Kidney tubule cell (primary cell): ENCODE results near the gene MTFP1.
"Not testable (repeated sequence)": the region's sequence is repeated elsewhere in the genome, so short reads cannot be mapped to it uniquely, and the experiment has no call there.

Source experiments
- DNase-seq: peaks from one replicate; pipeline ENCODE4 v3.0.0-alpha.2; 2018; ENCODE audit warnings: low spot score

Gene MTFP1

DNA sequence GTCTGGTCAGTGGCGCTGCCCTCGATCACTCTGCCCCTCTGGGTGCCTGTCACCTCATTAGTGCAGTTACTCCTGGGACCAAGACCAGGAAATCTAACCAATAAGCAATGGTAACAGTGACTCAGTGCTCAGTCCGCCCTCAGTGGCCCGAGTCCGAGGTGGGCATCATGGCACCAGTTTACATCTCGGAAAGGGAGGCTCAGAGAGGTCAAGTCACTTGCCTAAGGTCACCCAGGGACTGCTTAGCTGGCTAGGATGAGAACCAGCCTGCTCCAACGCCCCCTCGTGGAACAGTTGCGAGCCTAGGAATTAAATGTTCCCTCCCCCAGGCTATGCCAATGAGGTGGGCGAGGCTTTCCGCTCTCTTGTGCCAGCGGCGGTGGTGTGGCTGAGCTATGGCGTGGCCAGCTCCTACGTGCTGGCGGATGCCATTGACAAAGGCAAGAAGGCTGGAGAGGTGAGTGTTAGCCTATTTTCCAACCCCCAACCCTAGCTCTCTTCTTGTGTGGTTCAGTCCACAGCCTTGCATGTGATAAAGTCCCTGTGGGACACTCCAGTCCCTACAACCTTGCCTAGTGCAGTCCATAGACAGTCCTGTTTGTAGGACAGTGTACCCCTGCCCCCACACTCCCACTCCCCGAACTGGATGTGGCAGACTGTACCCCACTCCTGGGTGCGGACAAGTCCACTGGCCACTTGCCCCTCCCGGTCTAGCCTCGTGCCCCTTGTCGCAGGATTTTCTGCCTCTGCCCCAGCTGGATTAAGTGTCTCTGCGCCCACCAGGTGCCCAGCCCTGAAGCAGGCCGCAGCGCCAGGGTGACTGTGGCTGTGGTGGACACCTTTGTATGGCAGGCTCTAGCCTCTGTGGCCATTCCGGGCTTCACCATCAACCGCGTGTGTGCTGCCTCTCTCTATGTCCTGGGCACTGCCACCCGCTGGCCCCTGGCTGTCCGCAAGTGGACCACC, 1.1 kb downstream of the MTFP1 start:
- peak; percentile 92 for DNase-seq

DNA sequence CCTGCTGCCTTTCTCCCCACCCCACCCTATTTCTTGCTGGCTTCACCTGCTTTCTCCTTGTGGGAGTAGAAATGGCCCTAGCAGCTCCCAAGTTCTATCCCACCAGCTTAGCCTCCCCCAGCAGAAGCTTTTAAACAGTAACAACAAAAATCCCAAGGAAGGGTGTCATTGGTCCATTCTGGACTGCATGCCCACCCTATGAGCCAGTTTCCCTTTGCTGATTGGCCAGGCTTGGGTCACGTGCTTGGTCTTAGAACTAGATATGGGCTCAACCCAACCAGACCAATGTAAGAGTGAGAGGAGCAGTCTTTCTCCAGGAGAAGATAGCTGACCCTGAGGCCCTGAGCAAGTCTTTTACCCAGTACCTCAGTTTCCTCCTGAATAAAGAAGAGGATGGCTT, 2.3 kb downstream of the MTFP1 start:
- no peak for DNase-seq

DNA sequence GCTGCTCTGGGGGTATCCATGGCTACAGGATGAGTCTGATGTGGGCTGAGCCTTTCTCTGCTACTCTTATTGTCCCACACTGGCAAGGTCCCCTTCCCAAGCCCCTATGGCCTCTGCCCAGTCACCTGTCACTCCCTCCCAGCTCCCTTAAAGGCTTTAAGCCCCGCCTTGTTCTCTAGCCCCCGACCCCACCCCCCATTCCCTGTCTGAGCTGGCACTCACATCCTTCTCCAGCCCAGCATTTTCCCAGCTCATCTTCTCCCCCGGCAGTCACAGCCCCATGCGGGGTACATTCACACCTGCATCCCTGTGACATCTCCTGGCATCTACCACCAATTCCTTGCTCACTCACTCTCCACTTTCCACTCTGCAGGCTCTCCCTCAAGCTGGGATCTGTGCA, 4.3 kb downstream of the MTFP1 start:
- no peak for DNase-seq

DNA sequence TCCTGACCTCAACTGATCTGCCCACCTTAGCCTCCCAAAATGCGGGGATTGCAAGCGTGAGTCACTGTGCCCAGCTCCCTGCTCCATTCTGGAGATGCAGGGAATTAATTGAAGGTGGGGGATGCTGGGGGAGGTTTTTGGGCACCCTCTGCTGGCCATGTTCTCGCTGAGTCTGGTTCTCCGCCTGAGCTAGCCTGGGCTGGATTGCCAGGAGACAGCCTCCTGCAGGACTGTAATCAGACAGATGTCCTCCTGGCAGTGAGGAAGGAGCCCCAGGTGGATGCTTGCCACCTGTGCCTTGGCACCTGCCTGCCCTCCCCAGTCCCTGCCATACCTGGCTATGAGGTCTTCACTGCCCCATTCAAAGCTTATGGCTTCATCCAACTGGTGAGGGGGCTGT, 5.4 kb downstream of the MTFP1 start:
- no peak for DNase-seq

DNA sequence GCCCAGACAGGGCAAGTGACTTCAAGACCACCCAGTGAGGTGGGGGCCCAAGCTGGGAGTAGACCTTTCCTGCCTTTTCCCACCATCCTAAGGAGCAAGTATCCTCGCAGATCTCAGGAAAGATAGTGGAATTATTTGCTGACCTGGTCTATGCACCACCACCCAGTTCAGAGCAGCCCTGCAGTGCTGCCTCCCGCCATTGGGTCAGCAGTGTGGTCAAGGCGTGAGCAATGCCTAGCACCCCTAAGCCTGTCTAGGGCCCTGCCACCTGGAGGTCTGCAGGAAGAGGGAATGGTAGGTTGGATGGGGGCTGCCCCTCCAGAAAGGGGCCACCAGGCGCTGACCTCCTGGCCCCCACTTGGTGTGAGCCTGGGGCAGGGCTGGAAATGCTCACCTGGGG, 6.5 kb downstream of the MTFP1 start:
- no peak for DNase-seq

DNA sequence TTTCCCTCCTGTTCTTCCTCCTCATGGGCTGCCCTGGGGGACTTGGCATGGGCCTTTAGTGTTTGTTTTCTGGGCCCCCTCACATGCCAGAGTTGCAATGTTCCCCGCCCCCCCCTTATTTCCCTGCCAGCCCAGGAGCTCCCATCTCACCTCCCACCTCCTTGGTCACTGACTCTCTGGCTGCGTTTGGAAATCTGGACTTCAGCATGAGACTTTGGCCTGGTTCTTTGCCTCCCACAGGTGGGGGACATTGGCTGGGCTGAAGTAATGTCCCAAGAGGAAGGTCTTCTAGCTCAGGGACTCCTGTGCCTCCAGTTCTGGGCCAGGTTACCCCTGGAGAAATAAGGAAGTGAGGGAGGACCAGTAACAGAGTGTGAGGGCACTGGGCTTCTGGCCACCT, 7.0 kb downstream of the MTFP1 start:
- no peak for DNase-seq

DNA sequence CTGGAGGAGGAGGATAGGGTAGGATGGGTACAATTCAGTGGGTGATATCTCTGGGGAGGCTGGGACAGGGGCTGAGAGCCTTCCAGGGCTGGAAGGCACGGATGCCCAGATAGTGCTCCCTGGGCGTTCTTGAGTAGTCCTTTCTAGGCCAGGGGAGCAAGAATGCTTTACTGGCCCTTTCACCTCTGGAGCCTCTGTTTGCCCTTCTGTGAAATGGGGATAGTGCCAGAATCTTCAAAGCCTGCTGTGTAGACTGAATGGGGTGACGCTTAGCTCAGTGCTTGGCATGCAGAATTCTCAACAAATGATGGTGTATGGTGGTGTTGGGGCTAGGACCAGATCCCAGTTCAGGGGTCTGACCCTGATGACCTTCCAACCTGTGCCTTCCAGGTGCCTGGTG, 7.7 kb downstream of the MTFP1 start:
- no peak for DNase-seq

DNA sequence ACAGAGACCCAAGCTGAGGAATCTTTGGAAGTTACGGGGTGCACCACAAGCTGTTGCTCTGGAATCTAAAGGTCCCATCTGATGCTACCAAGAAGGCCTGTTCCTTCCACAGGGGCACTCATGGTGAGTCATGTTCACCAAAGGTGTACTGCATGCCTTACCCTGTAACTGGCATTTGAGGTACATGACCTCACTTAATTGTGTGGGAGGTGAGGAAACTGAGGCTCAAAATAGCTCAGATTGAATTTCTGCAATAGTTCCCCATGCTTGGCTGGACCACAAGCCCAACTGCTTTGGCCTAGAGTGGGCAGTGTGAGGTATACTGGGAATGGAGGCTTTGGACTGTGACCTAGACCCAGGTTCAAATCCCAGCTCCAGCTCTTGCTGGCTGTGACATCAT, 8.2 kb downstream of the MTFP1 start:
- peak; percentile 27 for DNase-seq

DNA sequence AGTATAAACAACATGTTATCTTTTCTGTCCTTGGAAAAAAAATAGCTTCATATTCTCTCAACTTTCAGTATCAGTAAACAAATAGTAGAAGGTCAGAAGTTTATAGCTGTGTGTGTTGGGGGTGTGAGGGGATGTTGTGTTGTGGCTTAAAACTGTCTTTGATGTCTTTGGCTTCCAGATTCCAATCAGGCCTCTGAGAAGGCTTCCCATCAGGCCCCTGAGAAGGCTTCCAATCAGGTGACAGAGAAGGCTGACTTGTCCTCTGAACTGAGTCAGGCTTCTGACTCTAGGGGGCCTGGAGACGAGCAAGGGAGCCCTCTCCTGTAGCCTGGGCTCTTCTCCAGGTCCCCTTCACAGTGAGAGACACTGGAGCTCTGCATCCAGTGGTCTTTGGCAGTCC, 9.3 kb downstream of the MTFP1 start:
- no peak for DNase-seq

DNA sequence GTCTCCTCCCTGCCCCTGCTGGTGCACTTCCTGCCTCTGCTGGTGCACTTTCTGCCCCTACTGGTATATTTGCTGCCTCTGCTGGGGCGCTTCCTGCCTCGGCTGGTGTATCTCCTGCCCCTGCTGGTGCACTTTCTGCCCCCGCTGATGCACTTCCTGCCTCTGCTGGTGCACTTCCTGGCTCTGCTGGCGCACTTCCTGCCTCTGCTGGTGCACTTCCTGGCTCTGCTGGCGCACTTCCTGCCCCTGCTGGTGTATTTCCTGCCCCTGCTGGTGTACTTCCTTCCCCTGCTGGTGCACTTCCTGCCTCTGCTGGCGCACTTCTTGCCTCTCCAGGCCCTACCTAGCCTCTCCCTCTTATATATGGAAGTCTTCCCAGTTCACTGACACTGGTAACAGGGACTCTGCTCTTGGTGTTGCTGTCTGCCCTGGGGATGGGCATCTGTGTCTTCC, 10.1 kb downstream of the MTFP1 start:
- DNase-seq = no peak

DNA sequence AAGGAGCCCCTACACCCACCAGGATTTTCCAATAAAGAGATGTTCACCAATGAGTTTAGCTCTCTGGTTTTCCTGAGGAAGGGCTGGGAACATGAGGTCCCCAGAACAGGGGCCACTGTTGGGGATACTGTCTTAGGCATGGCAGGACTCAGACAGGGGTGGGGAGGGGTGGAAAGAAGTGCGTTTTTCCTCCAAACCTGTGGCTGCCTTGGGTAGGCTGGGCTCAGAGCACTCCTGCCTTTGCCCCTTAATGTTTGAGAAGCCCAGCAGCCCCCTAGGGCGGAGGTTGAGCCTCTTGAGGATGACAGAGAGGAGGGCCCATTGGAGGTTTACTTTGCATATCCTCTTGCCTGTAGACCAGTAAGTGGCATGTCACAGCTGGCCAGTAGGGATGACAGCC, 10.6 kb downstream of the MTFP1 start:
- no peak for DNase-seq

DNA sequence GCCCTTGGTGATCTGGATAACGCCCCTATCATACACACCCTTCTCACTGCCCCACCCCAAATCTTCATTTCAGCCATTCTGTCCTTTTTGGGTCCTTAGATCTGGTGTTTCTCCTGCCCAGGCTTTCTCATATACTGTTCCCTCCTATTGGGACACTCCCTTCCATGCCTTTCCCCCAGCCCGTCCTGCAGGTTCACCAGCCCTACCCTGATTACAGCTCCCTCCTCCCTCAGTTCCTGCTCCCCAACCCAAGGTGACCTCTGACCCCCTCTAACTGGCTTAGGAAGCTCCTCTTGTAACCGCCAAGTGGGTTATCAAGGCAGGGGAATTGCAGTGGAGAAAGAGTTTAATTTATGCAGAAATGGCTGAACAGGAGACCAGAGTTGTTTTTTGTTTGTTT, 13.0 kb downstream of the MTFP1 start:
- no peak for DNase-seq

DNA sequence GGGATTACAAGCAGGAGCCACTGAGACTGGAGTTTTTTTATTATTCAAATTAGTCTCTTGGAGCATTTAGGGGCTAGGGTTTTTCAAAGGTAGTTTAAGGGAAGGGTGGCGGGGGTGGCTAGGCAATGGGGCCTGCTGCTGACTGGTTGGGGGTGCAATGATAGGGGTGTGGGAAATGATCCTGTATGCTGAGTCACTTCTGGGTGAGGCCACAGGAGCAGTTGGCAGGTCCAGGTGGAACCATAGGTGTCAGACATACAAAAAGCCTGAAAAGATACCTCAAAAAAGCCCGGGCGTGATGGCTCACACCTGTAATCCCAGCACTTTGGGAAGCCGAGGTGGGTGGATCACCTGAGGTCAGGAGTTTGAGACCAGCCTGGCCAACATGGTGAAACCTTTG, 13.7 kb downstream of the MTFP1 start:
- DNase-seq = no peak

DNA sequence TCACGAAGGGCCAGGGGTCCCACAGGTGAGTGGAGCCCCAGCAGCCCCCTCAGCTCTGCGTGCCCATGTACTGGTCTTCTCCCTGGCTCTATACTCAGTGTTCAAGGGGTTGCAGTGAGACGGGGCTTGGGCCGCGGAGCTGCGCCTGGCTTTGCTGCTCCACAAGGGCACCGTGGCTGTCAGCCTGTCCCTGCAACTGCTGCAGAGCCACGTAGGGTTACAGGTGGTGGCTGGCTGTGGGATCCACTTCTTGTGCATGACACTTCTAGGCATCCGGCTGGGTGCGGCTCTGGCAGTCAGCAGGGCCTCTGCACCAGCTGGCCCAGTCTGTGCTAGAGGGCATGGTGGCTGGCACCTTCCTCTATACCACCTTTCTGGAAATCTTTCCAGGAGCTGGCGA, 14.3 kb downstream of the MTFP1 start:
- DNase-seq = no peak

DNA sequence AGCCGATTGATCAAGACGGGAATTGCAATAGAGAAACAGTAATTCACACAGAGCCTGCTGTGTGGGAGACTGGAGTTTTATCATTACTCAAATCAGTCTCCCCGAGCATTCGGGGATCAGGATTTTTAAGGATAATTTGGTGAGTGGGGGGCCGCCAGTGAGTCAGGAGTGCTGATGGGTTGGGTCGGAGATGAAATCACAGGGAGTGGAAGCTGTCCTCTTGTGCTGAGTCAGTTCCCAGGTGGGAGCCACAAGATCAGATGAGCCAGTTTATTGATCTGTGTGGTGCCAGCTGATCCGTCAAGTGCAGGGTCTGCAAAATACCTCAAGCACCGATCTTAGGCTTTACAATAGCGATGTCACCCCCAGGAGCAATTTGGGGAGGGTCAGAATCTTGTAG, 15.5 kb downstream of the MTFP1 start:
- no peak for DNase-seq

DNA sequence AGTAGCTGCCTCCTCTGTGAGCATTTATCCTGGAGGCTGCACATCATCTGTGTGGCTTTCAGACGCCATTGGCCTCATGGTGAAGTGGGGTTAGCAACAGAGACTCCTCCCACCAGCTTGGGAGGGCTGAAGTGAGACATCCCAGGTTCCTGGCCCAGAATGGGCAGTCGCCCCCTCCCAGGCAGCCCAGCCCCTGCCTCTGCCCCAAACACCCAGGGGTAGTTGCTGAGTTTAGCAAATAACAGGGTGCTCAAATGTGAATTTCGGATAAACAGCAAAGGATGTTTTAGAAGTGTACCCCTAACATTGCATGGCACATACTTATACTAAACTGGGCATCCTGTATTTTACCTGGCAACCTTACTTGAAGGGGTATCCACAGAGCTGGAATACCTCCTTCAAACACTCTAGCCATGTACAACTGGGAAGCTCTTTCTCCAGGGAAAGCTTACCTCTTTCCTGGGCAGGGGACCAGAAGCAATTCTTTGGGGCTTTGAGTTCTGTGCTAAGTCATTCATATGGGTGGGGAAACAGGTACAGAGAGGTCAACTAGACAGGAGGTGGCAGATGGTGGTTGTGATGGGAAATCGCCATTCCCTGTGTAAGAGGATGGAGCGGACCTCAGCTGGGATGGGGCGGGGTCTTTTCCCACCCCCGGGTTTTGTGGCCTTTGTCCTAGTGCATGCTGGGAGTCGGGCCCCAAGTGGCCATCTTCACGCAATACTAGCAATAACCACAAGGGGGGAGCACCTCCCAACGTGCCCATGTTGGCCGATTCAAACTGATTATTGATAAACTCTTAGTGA, 19.3 kb downstream of the MTFP1 start:
- DNase-seq = peak; percentile 65

DNA sequence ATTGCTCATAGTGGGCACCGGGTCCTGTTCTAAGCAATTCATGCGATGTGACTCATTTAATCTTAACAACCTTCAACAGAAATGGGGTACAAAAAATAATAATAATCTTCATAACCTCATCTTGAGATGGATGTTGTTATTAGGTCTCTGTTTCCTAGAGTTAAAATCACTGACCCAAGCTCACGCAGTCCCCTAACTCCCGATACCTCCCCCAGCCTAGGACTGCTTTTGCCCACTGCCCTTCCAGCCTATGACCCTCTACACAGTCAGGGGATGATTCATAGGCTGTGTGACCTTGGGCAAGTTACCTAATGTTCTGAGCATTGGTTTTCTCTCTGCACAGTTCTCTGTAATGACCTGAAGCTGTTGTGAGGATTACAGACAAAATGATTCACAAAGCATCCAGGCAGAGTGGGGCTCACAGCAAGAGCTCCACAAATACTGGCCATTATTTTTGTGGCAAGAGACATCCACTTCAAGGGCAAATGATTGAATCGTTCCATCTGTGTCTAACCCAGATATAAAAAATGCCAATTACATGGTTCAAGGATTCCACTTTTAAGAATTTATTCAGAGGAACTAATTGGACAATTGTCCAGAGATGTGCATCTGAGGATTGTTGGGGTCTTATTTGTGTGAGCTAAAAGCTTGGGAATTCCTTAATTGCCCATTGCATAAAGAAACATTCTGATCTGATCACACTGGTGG, 20.0 kb downstream of the MTFP1 start:
- DNase-seq = peak; percentile 47

DNA sequence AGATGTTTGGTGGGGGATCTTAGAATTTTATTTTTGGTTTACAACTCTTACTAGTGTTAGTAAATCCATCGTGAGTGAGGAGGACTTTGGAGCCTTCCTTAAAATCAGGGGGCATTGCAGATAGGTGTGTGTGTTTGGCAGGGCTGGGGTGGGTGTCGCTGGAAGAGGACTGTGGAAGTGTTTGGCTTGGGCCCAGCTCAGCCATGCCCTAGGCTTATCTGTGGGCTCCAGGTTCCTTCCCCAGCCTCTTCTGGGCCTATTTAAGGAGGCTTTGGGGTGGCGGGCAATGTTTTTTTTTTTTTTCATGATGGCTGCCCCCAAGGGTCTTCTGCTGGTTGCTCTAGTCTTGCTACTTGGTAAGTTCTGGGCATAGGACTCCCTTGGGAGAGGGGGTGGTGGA, 22.1 kb downstream of the MTFP1 start:
- DNase-seq = no peak

DNA sequence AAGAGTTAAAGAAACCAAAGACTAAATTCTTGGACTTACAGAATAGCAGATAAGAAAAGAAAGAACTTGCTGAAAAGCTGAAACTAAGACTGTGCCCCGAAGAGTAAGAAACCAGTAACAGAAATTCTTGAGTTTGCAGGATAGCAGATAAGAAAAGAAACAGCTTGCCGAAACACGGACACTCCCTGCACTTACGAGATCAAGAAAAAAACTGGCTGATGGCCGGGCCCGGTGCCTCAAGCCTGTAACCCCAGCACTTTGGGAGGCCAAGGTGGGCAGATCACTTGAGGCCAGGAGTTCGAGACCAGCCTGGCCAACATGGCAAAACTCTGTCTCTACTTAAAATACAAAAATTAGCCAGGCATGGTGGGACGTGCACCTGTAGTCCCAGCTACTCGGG, 25.9 kb downstream of the MTFP1 start:
- not testable (repeated sequence) for DNase-seq

DNA sequence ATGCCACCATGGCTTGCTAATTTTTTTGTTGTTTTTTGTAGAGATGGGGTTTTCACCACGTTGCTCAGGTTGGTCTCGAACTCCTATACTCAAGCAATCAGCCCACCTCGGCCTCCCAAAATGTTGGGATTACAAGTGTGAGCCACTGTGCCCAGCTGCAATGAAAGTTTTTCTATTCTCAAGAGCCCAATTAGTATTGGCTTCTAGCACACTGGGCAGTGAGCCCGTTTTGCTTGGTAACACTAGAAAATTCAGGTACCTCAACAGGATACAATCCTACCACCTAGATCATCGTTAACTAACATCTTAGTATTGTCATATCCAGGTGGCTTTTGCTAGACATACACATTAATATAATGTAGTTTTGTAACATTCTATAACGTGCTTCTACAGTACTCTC, 27.3 kb downstream of the MTFP1 start:
- DNase-seq = no peak

DNA sequence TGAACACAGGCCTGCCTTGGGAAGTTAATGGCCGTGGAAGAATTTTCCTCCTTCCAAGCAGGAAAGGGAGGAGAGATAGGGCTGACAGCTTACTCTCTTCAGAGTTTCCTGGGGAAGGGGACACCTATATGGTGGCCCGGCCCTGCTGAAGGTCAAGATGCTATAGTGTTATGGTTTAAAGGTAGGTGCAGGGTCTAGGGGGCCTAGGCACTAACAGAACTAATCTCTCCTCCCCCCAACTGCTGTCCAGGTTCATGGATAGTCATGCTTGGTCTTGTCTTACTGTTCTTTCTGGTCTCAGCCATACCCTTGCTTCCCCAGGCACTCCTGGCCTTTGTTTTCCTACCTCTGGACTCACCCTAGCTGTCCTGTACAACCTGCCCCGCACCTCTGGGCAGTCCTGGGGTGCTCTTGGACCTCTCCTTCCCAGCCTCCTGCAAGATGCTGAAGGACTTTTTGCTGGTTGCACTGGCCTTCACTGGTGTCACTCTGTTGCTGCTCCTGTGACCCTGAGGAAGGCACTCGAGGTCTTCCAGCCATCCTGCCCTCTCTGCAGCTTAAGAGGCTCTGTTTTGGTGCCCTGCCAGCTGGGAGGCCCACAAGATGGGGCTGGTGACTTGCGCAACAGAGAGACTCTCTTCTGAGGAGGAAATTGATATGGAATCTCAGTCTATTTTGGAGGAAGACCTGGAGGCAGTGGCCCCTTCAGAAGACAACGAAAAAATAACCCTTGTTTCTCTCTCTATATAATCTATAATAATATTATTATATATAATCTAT, 28.4 kb downstream of the MTFP1 start:
- no peak for DNase-seq
